ENCODE measurements around the gene DIO2.

The DIO2 gene

DNA sequence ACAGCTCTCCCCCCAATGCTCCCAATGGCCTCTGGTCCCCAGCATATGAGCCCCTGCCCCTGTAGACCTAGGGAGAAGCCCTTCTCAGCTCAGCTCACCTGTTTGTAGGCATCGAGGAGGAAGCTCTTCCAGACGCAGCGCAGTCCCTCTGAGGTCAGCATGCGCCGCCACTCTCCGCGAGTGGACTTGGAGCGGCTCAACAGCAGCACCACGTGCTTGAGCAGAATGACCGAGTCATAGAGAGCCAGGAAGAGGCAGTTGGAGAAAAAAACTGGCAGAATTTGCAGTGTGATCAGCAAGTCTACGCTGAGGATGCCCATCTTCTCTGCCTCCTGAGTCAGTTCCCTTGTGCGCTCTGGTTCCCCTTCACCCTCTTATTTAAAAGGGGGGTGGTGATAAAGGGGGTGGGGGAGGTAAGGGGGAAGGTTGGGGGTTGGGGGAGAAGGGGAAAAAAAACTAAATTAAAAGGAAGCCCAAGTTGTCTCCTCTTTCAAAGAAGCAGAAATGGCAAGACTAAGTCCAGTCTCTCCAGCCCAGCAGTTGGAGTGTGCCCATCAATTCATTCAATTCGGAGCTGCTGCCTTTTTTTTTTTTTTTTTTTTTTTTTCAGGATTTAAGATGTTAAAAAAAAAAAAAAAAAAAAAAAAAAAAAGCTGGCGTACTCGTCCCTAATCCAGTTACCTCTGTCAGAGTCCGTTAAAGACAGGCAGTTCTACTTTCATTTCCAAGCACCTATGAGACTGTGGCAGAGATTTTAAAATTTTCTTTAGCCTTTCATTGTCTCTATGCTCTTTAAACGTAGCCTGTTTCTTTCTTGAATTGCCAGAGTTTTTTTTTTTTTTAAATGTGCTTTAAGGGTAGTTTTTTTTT is at the start of gene DIO2:
DIO2 (minus strand) TSS at position 352 of the 870 bp plus-strand sequence; CDS start at position 320, 32 bp downstream.
- DNase-seq (ENCODE audit: extremely low read depth, low read depth): peak; percentile 17
- peak within 1 kb of the TSS; percentile 36 for H3K4me3 ChIP-seq (replicated peaks; ENCODE audit: low read depth, low read length)
- TF ChIP-seq, protein P1, sequence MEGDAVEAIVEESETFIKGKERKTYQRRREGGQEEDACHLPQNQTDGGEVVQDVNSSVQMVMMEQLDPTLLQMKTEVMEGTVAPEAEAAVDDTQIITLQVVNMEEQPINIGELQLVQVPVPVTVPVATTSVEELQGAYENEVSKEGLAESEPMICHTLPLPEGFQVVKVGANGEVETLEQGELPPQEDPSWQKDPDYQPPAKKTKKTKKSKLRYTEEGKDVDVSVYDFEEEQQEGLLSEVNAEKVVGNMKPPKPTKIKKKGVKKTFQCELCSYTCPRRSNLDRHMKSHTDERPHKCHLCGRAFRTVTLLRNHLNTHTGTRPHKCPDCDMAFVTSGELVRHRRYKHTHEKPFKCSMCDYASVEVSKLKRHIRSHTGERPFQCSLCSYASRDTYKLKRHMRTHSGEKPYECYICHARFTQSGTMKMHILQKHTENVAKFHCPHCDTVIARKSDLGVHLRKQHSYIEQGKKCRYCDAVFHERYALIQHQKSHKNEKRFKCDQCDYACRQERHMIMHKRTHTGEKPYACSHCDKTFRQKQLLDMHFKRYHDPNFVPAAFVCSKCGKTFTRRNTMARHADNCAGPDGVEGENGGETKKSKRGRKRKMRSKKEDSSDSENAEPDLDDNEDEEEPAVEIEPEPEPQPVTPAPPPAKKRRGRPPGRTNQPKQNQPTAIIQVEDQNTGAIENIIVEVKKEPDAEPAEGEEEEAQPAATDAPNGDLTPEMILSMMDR (IDR thresholded peaks at IDR 0.05; ENCODE audit: low read depth, low read length, missing control alignments): no peak

- DNase-seq (ENCODE audit: extremely low read depth, low read depth): no peak
- TF ChIP-seq, protein P1 (IDR thresholded peaks at IDR 0.05; ENCODE audit: low read depth, low read length, missing control alignments): no peak
- no peak overlapping the region for H3K4me3 ChIP-seq (replicated peaks; ENCODE audit: low read depth, low read length)
These were observed 49.3 kb upstream of the DIO2 start for GRCh38 chr14:80260645-80261044.

GRCh38 chr14:80239631-80240030 is 28.3 kb upstream of the DIO2 start:
- TF ChIP-seq, protein P1 (IDR thresholded peaks at IDR 0.05; ENCODE audit: low read depth, low read length, missing control alignments): no peak
- DNase-seq (ENCODE audit: extremely low read depth, low read depth): no peak
- H3K4me3 ChIP-seq (replicated peaks; ENCODE audit: low read depth, low read length): no peak overlapping the region

GRCh38 chr14:80237143-80237542 is 25.8 kb upstream of the DIO2 start:
- TF ChIP-seq, protein P1 (IDR thresholded peaks at IDR 0.05; ENCODE audit: low read depth, low read length, missing control alignments): no peak
- DNase-seq (ENCODE audit: extremely low read depth, low read depth): no peak
- no peak overlapping the region for H3K4me3 ChIP-seq (replicated peaks; ENCODE audit: low read depth, low read length)

- no peak overlapping the region for H3K4me3 ChIP-seq (replicated peaks; ENCODE audit: low read depth, low read length)
- DNase-seq (ENCODE audit: extremely low read depth, low read depth): no peak
- TF ChIP-seq, protein P1 (IDR thresholded peaks at IDR 0.05; ENCODE audit: low read depth, low read length, missing control alignments): no peak
These were observed 22.3 kb upstream of the DIO2 start for GRCh38 chr14:80233470-80234089.

- TF ChIP-seq, protein P1 (IDR thresholded peaks at IDR 0.05; ENCODE audit: low read depth, low read length, missing control alignments): no peak
These were observed 20.4 kb upstream of the DIO2 start for GRCh38 chr14:80231702-80232101.

More at GRCh38 chr14:80231702-80232101, 20.4 kb upstream of the DIO2 start:
- no peak for DNase-seq (ENCODE audit: extremely low read depth, low read depth)
- no peak overlapping the region for H3K4me3 ChIP-seq (replicated peaks; ENCODE audit: low read depth, low read length)
